ENCODE data around the gene LCA5.
A peak's percentile ranks its signal among the peaks of the same experiment; 100 is the strongest.

Gene LCA5

DNA sequence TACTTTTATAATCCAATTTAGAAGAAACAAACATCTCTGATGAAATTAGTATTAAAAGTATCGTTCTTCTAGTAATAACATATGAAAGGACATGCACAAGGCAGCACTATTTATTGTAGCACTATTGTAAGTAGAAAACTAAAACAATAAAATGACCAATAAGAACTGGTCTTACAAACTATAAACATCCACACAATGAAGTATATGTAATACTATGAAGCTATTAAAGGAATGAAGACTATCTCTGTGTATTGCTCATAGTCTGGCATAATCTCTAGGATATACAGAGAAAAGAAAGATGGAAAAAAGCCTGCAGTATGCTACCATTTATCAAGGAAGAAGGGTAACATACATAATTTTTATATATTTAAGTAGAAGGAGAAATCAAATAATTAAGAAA is 16.7 kb downstream of the LCA5 start:
- TF ChIP-seq POLR2A (IDR thresholded peaks at IDR 0.05; ENCODE audit: low read length) (no peak), GATA1 (IDR thresholded peaks at IDR 0.05; ENCODE audit: low read depth, low read length) (no peak)
- no peak for DNase-seq

GRCh38 chr6:79518842-79519241 is 18.4 kb downstream of the LCA5 start:
- TF ChIP-seq GATA1 (IDR thresholded peaks at IDR 0.05; ENCODE audit: low read depth, low read length) (no peak), POLR2A (IDR thresholded peaks at IDR 0.05; ENCODE audit: low read length) (peak; percentile 38)
- peak; percentile 20 to 61 for DNase-seq

- DNase-seq = no peak
- TF ChIP-seq POLR2A (IDR thresholded peaks at IDR 0.05; ENCODE audit: low read length) (no peak), GATA1 (IDR thresholded peaks at IDR 0.05; ENCODE audit: low read depth, low read length) (no peak)
Observed at GRCh38 chr6:79515436-79515835, 21.8 kb downstream of the LCA5 start.

- TF ChIP-seq POLR2A (IDR thresholded peaks at IDR 0.05; ENCODE audit: low read length) (no peak), GATA1 (IDR thresholded peaks at IDR 0.05; ENCODE audit: low read depth, low read length) (no peak)
- DNase-seq = no peak
Observed at GRCh38 chr6:79513111-79513510, 24.1 kb downstream of the LCA5 start.

GRCh38 chr6:79512014-79512413 is 25.2 kb downstream of the LCA5 start:
- TF ChIP-seq GATA1 (IDR thresholded peaks at IDR 0.05; ENCODE audit: low read depth, low read length) (no peak), POLR2A (IDR thresholded peaks at IDR 0.05; ENCODE audit: low read length) (no peak)
- DNase-seq = no peak

DNA sequence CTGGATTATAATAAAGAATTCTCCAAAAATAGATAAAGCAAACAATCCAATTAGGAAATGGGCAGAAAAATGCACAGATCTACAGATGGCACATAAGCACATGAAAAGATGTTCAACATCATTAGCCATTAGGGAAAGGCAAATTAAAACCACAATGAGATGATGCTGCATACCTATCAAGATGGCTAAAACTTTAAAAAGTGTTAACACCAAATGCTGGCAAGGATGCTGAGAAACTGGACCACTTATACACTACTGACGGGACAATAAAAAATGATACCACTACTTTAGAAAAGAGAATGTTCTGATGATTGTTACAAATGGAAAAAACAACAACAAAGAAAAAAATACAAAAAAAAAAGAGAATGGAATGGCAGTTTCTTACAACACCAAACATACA is 26.5 kb downstream of the LCA5 start:
- DNase-seq = no peak
- TF ChIP-seq GATA1 (IDR thresholded peaks at IDR 0.05; ENCODE audit: low read depth, low read length) = no peak
- no peak for TF ChIP-seq POLR2A (IDR thresholded peaks at IDR 0.05; ENCODE audit: low read length)

DNA sequence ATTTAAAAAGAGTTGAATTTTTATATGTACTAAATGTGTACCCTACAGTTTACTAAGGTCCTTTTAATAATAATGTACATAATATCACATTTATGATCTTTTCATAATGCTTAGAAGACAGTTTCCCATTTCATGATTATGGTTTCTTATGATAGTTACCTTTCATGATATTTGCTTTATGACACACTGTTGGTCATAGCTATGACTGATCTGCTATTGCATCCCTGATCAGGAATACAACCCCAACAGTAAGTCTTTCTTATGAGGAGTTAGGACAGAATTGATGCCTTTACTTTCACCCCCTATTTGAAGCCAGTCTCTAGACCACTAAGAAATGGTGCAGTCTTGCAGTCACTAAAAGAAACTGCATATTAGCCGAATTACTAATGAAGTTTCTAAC is 31.0 kb downstream of the LCA5 start:
- DNase-seq = no peak
- TF ChIP-seq POLR2A (IDR thresholded peaks at IDR 0.05; ENCODE audit: low read length) (no peak), GATA1 (IDR thresholded peaks at IDR 0.05; ENCODE audit: low read depth, low read length) (no peak)

- TF ChIP-seq POLR2A (IDR thresholded peaks at IDR 0.05; ENCODE audit: low read length) = no peak
- no peak for TF ChIP-seq GATA1 (IDR thresholded peaks at IDR 0.05; ENCODE audit: low read depth, low read length)
- DNase-seq = no peak
Observed at GRCh38 chr6:79504372-79504771, 32.9 kb downstream of the LCA5 start.

GRCh38 chr6:79498842-79499241 is 38.4 kb downstream of the LCA5 start:
- no peak for DNase-seq
- TF ChIP-seq POLR2A (IDR thresholded peaks at IDR 0.05; ENCODE audit: low read length) = no peak
- TF ChIP-seq GATA1 (IDR thresholded peaks at IDR 0.05; ENCODE audit: low read depth, low read length) = no peak

- no peak for TF ChIP-seq GATA1 (IDR thresholded peaks at IDR 0.05; ENCODE audit: low read depth, low read length)
- no peak for DNase-seq
Observed at GRCh38 chr6:79495246-79495645, 42.0 kb downstream of the LCA5 start.

DNA sequence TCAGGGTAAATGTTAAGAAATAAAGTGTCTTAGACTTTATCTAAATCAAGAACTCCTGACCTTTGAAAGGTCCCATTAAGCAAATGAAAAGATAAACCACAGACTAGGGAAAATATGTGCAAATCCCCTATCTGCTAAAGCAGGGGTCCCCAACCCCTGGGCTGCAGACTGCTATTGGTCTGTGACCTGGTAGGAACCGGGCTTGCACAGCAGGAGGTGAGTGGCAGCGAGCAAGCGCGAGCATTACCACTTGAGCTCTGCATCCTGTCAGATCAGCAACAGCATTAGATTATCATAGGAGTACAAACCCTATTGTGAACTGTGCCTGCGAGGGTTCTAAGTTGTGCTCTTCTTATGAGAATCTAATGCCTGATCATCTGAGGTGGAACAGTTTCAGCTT is 42.4 kb downstream of the LCA5 start:
- DNase-seq = no peak
- TF ChIP-seq POLR2A (IDR thresholded peaks at IDR 0.05; ENCODE audit: low read length) (no peak), GATA1 (IDR thresholded peaks at IDR 0.05; ENCODE audit: low read depth, low read length) (no peak)

DNA sequence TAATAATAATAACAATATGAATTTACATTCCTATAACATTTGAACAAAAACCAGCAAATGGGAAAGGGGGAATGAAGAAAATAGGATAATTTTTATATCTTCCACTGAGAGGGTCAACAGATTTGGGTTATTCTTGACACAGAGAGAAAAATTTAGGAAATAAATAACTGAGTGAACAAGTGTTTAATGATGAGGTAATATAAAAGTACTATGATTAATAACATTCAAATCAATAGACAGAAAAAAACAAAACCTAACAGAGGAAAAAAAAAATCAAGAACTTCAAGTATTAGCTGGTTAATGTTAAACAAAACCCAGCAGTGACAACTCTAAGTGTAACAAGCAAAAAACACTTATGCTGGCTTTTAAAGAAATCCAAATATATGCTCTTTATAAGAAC is 66.5 kb downstream of the LCA5 start:
- no peak for DNase-seq
- TF ChIP-seq POLR2A (IDR thresholded peaks at IDR 0.05; ENCODE audit: low read length) (no peak), GATA1 (IDR thresholded peaks at IDR 0.05; ENCODE audit: low read depth, low read length) (no peak)

DNA sequence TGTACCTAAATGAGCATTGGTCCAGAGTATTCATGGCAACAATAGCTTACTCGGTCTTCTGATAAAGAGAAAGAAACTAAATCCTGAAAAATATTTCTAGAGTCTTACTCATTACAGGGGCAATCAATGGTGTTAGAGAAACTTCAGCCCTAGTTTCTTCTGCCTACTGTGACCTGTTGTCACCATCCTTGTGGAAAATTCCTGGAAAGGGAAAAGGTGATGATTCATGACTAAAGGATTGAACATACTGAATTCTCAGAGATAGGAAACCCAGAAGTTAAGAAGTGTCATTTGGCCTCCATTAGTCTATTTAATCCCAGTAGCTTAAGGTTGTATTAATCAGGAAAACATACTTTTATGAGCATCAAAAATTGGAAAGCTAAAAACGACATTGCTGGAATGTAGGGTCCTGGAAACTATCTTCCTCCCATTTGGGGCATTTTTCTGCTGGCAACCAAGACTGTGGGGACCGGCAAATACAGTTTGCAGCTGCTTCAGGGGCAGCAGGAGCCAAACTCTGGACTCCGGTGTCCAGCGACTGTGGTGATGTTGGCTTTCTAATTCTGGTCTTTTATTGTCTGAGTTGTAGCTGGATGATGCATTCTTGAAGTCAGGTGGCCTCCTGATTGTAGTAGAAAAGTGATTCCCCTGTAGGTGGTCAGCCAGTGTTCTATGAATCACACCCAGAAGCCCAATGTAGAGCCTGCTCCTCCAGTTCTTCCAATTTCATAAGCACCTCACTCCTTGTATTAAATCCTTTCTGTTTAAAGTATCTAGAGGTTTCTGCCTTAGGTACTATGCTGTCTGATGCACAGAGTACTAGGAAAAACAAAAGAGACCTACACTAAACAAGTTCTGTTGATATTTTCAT is 67.6 kb downstream of the LCA5 start:
- DNase-seq = no peak
- TF ChIP-seq POLR2A (IDR thresholded peaks at IDR 0.05; ENCODE audit: low read length) (no peak), GATA1 (IDR thresholded peaks at IDR 0.05; ENCODE audit: low read depth, low read length) (no peak)

GRCh38 chr6:79468587-79468986 is 68.6 kb downstream of the LCA5 start:
- DNase-seq = no peak
- TF ChIP-seq GATA1 (IDR thresholded peaks at IDR 0.05; ENCODE audit: low read depth, low read length) = no peak
- no peak for TF ChIP-seq POLR2A (IDR thresholded peaks at IDR 0.05; ENCODE audit: low read length)

DNA sequence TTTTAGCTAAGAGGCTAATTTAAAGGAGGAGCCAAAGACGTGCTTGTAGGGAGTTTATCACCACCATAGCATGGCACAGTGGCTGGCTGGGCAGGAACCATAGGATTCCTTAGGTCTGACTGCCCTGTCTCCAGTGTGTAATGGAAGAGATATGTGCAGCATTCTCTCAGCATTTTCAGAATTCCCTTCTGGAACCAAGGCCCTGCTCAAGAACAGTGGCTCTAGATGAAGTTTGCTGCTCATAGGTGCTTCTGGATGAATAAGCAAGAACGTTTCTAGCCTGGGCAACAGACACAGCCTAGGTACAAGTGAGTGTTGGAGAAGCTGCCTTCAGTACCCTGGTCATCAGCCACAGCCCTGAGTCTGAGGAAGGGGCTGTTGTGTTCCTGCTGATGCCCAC is 69.1 kb downstream of the LCA5 start:
- TF ChIP-seq POLR2A (IDR thresholded peaks at IDR 0.05; ENCODE audit: low read length) (no peak), GATA1 (IDR thresholded peaks at IDR 0.05; ENCODE audit: low read depth, low read length) (no peak)
- DNase-seq = no peak
